ENCODE results near the gene APEH. TPM values are rescaled to one million over a fixed set of nuclear protein-coding genes. Genes with fewer than 3 reads are reported as not detected.

APEH gene
- total and polyA plus RNA-seq, 2 of the 13 experiments (the other 11 are each of a cell fraction or from before 2014, with no cell fraction given): 116 to 130 TPM

- TF ChIP-seq, protein P1, sequence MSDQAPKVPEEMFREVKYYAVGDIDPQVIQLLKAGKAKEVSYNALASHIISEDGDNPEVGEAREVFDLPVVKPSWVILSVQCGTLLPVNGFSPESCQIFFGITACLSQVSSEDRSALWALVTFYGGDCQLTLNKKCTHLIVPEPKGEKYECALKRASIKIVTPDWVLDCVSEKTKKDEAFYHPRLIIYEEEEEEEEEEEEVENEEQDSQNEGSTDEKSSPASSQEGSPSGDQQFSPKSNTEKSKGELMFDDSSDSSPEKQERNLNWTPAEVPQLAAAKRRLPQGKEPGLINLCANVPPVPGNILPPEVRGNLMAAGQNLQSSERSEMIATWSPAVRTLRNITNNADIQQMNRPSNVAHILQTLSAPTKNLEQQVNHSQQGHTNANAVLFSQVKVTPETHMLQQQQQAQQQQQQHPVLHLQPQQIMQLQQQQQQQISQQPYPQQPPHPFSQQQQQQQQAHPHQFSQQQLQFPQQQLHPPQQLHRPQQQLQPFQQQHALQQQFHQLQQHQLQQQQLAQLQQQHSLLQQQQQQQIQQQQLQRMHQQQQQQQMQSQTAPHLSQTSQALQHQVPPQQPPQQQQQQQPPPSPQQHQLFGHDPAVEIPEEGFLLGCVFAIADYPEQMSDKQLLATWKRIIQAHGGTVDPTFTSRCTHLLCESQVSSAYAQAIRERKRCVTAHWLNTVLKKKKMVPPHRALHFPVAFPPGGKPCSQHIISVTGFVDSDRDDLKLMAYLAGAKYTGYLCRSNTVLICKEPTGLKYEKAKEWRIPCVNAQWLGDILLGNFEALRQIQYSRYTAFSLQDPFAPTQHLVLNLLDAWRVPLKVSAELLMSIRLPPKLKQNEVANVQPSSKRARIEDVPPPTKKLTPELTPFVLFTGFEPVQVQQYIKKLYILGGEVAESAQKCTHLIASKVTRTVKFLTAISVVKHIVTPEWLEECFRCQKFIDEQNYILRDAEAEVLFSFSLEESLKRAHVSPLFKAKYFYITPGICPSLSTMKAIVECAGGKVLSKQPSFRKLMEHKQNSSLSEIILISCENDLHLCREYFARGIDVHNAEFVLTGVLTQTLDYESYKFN (CRISPR knock-in tag; conservative IDR thresholded peaks at IDR 0.05): peak; percentile 57; the same call in 1 of the 2 replicates
- 0 out of 2 replicates have a peak, but pooled peaks have one; percentile 32 for TF ChIP-seq ZNF709 (CRISPR knock-in tag; IDR thresholded peaks at IDR 0.05)
- TF ChIP-seq CTCF (CRISPR knock-in tag; IDR thresholded peaks at IDR 0.05): peak; percentile 71
- TF ChIP-seq ZNF614 (CRISPR knock-in tag; IDR thresholded peaks at IDR 0.05; ENCODE audit: borderline replicate concordance): peak; percentile 53; the same call in 1 of the 2 replicates
- TF ChIP-seq KMT2B (CRISPR knock-in tag; IDR thresholded peaks at IDR 0.05): peak; percentile 89
- peak; percentile 56; the same call in 1 of the 2 replicates for TF ChIP-seq IRF2 (CRISPR knock-in tag; IDR thresholded peaks at IDR 0.05)
- no peak for TF ChIP-seq ZNF337 (CRISPR knock-in tag; IDR thresholded peaks at IDR 0.05; ENCODE audit: borderline replicate concordance, low read depth)
- TF ChIP-seq FOXJ3 (CRISPR knock-in tag; IDR thresholded peaks at IDR 0.05; ENCODE audit: borderline replicate concordance): 0 out of 2 replicates have a peak, but pooled peaks have one; percentile 40
- peak; percentile 73; the same call in 1 of the 2 replicates for TF ChIP-seq DNMT1 (CRISPR knock-in tag; IDR thresholded peaks at IDR 0.05)
- peak; percentile 66; the same call in 1 of the 2 replicates for TF ChIP-seq MXD4 (CRISPR knock-in tag; IDR thresholded peaks at IDR 0.05)
- peak; percentile 32; the same call in 1 of the 2 replicates for TF ChIP-seq MEIS1 (CRISPR knock-in tag; IDR thresholded peaks at IDR 0.05; ENCODE audit: borderline replicate concordance)
- peak; percentile 82 for TF ChIP-seq ZNF687 (CRISPR knock-in tag; IDR thresholded peaks at IDR 0.05)
- peak; percentile 70; the same call in 1 of the 2 replicates for TF ChIP-seq BORCS8-MEF2B (CRISPR knock-in tag; IDR thresholded peaks at IDR 0.05)
- 0 out of 2 replicates have a peak, but pooled peaks have one; percentile 20 for TF ChIP-seq ZNF143 (CRISPR knock-in tag; IDR thresholded peaks at IDR 0.05)
- TF ChIP-seq XRCC5 (optimal IDR thresholded peaks at IDR 0.05; ENCODE audit: low read length): no peak
- TF ChIP-seq NFIB (CRISPR knock-in tag; IDR thresholded peaks at IDR 0.05; ENCODE audit: borderline replicate concordance): no peak
- TF ChIP-seq ZNF230 (CRISPR knock-in tag; IDR thresholded peaks at IDR 0.05): peak; percentile 58; the same call in 1 of the 2 replicates
- no peak for TF ChIP-seq NR0B2 (CRISPR knock-in tag; IDR thresholded peaks at IDR 0.05)
Observed at GRCh38 chr3:49689046-49689907, 15.1 kb downstream of the APEH start, which contains the start of the genes MST1 and RNF123 (continued).
